ENCODE results near the gene FBXO34.
A peak's percentile ranks its signal among the peaks of the same experiment; 100 is the strongest.

Gene FBXO34

GRCh38 chr14:55270832-55271571, at the start of gene FBXO34:
Gene FBXO34 (plus strand): TSS chr14:55271421. CDS start chr14:55350391, 78,970 bp downstream.
- no peak for TF ChIP-seq JUND (IDR thresholded peaks at IDR 0.05; ENCODE audit: low read depth)
- DNase-seq (ENCODE audit: low read depth in 1 of 2, low spot score in 1 of 2): peak; percentile 91 to 99
- in situ Hi-C loops (cut with HindIII; ENCODE audit: low pct_unique_long_range_greater_than_20kb, low sequenced_read_pairs): no loop called here

- in situ Hi-C loops (cut with HindIII; ENCODE audit: low pct_unique_long_range_greater_than_20kb, low sequenced_read_pairs): no loop called here
- peak in 1 of 2 experiments; percentile 51 for DNase-seq (ENCODE audit: low read depth in 1 of 2, low spot score in 1 of 2)
- TF ChIP-seq JUND (IDR thresholded peaks at IDR 0.05; ENCODE audit: low read depth): no peak
These were observed 49.3 kb upstream of the FBXO34 start for GRCh38 chr14:55221968-55222367.

- DNase-seq (ENCODE audit: low read depth in 1 of 2, low spot score in 1 of 2): no peak
- no peak for TF ChIP-seq JUND (IDR thresholded peaks at IDR 0.05; ENCODE audit: low read depth)
- in situ Hi-C loops (cut with HindIII; ENCODE audit: low pct_unique_long_range_greater_than_20kb, low sequenced_read_pairs): no loop called here
These were observed 47.9 kb upstream of the FBXO34 start for GRCh38 chr14:55223364-55223763.

GRCh38 chr14:55228261-55228660, 43.0 kb upstream of the FBXO34 start:
- DNase-seq (ENCODE audit: low read depth in 1 of 2, low spot score in 1 of 2): no peak
- in situ Hi-C loops (cut with HindIII; ENCODE audit: low pct_unique_long_range_greater_than_20kb, low sequenced_read_pairs): no loop called here
- no peak for TF ChIP-seq JUND (IDR thresholded peaks at IDR 0.05; ENCODE audit: low read depth)

GRCh38 chr14:55233591-55233990, 37.6 kb upstream of the FBXO34 start:
- no peak for DNase-seq (ENCODE audit: low read depth in 1 of 2, low spot score in 1 of 2)
- in situ Hi-C loops (cut with HindIII; ENCODE audit: low pct_unique_long_range_greater_than_20kb, low sequenced_read_pairs): no loop called here
- no peak for TF ChIP-seq JUND (IDR thresholded peaks at IDR 0.05; ENCODE audit: low read depth)

GRCh38 chr14:55238019-55238680, 33.1 kb upstream of the FBXO34 start:
- no peak for DNase-seq (ENCODE audit: low read depth in 1 of 2, low spot score in 1 of 2)
- in situ Hi-C loops (cut with HindIII; ENCODE audit: low pct_unique_long_range_greater_than_20kb, low sequenced_read_pairs): no loop called here
- no peak for TF ChIP-seq JUND (IDR thresholded peaks at IDR 0.05; ENCODE audit: low read depth)

GRCh38 chr14:55239320-55239719, 31.9 kb upstream of the FBXO34 start:
- DNase-seq (ENCODE audit: low read depth in 1 of 2, low spot score in 1 of 2): no peak
- in situ Hi-C loops (cut with HindIII; ENCODE audit: low pct_unique_long_range_greater_than_20kb, low sequenced_read_pairs): no loop called here
- no peak for TF ChIP-seq JUND (IDR thresholded peaks at IDR 0.05; ENCODE audit: low read depth)

GRCh38 chr14:55240526-55241178, 30.6 kb upstream of the FBXO34 start:
- no peak for TF ChIP-seq JUND (IDR thresholded peaks at IDR 0.05; ENCODE audit: low read depth)
- in situ Hi-C loops (cut with HindIII; ENCODE audit: low pct_unique_long_range_greater_than_20kb, low sequenced_read_pairs): no loop called here
- DNase-seq (ENCODE audit: low read depth in 1 of 2, low spot score in 1 of 2): no peak

- DNase-seq (ENCODE audit: low read depth in 1 of 2, low spot score in 1 of 2): no peak
- in situ Hi-C loops (cut with HindIII; ENCODE audit: low pct_unique_long_range_greater_than_20kb, low sequenced_read_pairs): no loop called here
- TF ChIP-seq JUND (IDR thresholded peaks at IDR 0.05; ENCODE audit: low read depth): no peak
These were observed 29.5 kb upstream of the FBXO34 start for GRCh38 chr14:55241673-55242072.

GRCh38 chr14:55243386-55243785, 27.8 kb upstream of the FBXO34 start:
- DNase-seq (ENCODE audit: low read depth in 1 of 2, low spot score in 1 of 2): no peak
- TF ChIP-seq JUND (IDR thresholded peaks at IDR 0.05; ENCODE audit: low read depth): no peak
- in situ Hi-C loops (cut with HindIII; ENCODE audit: low pct_unique_long_range_greater_than_20kb, low sequenced_read_pairs): no loop called here

GRCh38 chr14:55243813-55244212, 27.4 kb upstream of the FBXO34 start:
- in situ Hi-C loops (cut with HindIII; ENCODE audit: low pct_unique_long_range_greater_than_20kb, low sequenced_read_pairs): no loop called here
- no peak for TF ChIP-seq JUND (IDR thresholded peaks at IDR 0.05; ENCODE audit: low read depth)
- DNase-seq (ENCODE audit: low read depth in 1 of 2, low spot score in 1 of 2): no peak

GRCh38 chr14:55245657-55246268, 25.5 kb upstream of the FBXO34 start:
- peak in 1 of 2 experiments; percentile 54 for DNase-seq (ENCODE audit: low read depth in 1 of 2, low spot score in 1 of 2)
- no peak for TF ChIP-seq JUND (IDR thresholded peaks at IDR 0.05; ENCODE audit: low read depth)
- in situ Hi-C loops (cut with HindIII; ENCODE audit: low pct_unique_long_range_greater_than_20kb, low sequenced_read_pairs): no loop called here

GRCh38 chr14:55248411-55248810, 22.8 kb upstream of the FBXO34 start:
- TF ChIP-seq JUND (IDR thresholded peaks at IDR 0.05; ENCODE audit: low read depth): no peak
- DNase-seq (ENCODE audit: low read depth in 1 of 2, low spot score in 1 of 2): no peak
- in situ Hi-C loops (cut with HindIII; ENCODE audit: low pct_unique_long_range_greater_than_20kb, low sequenced_read_pairs): no loop called here
